Endodermal cell (in vitro differentiated cells): ENCODE data around the gene CEMIP2. TPM values are rescaled to one million over a fixed set of nuclear protein-coding genes. Genes with fewer than 3 reads are reported as not detected.

ENCODE experiments used
- DNase-seq: peaks from one replicate; pipeline ENCODE4 v3.0.0-alpha.2; 2017
- H3K27ac ChIP-seq: 2 replicates; pipeline ENCODE4 v1.5.1; 2013; ENCODE audit warnings: mild to moderate bottlenecking, low read depth, low read length, moderate library complexity
- H3K27me3 ChIP-seq: 2 replicates; pipeline ENCODE4 v1.6.1; 2013; ENCODE audit warnings: mild to moderate bottlenecking, low read length, moderate library complexity; ENCODE audit not compliant: insufficient read depth, control insufficient read depth, poor library complexity, severe bottlenecking
- H3K36me3 ChIP-seq: 2 replicates; pipeline ENCODE4 v1.7.0; 2013; ENCODE audit warnings: mild to moderate bottlenecking, low read length, moderate library complexity; ENCODE audit not compliant: control insufficient read depth, insufficient read depth
- H3K4me1 ChIP-seq: one replicate; pipeline ENCODE4 v1.7.0; 2013; ENCODE audit warnings: low read length; ENCODE audit not compliant: control insufficient read depth, insufficient read depth
- H3K4me3 ChIP-seq: 2 replicates; pipeline ENCODE4 v1.5.1; 2013; ENCODE audit warnings: mild to moderate bottlenecking, low read length, moderate library complexity
- H3K9ac ChIP-seq: 2 replicates; pipeline ENCODE4 v1.6.1; 2013; ENCODE audit warnings: mild to moderate bottlenecking, low read length, moderate library complexity; ENCODE audit not compliant: poor library complexity, severe bottlenecking; ENCODE audit errors: extremely low read depth
- H3K9me3 ChIP-seq: 2 replicates; pipeline ENCODE4 v1.6.1; 2013; ENCODE audit warnings: mild to moderate bottlenecking, low read length, moderate library complexity; ENCODE audit not compliant: control insufficient read depth
- H3K27ac Mint-ChIP-seq: 2 replicates; pipeline ENCODE4 v1.8.0; 2020; ENCODE audit warnings: mixed read lengths
- H3K27me3 Mint-ChIP-seq: 2 replicates; pipeline ENCODE4 v1.8.0; 2021; ENCODE audit warnings: mild to moderate bottlenecking, mixed read lengths; ENCODE audit not compliant: insufficient read depth
- H3K36me3 Mint-ChIP-seq: 2 replicates; pipeline ENCODE4 v1.8.0; 2020; ENCODE audit warnings: low read depth, mixed read lengths
- H3K4me1 Mint-ChIP-seq: 2 replicates; pipeline ENCODE4 v1.8.0; 2020; ENCODE audit warnings: mixed read lengths
- H3K4me3 Mint-ChIP-seq: 2 replicates; pipeline ENCODE4 v1.8.0; 2020; ENCODE audit warnings: mild to moderate bottlenecking, moderate library complexity, mixed read lengths
- H3K9me3 Mint-ChIP-seq: 2 replicates; pipeline ENCODE4 v1.8.0; 2020; ENCODE audit warnings: mild to moderate bottlenecking, mixed read lengths
- CTCF ChIP-seq: fragments of 200-600 bp; sonication (generic); conservative IDR thresholded peaks from 2 replicates; pipeline ENCODE4 v1.5.0; 2021; ENCODE audit warnings: antibody characterized with exemption, mild to moderate bottlenecking
- WGBS, 2 experiments: methylation state at CpG; one replicate each; pipeline versions ENCODE4 v1.1.5 to v1.1.7; 2013; ENCODE audit warnings: missing lambda C conversion rate in 2 of 2, mixed read lengths in 1 of 2; ENCODE audit not compliant: insufficient coverage in 1 of 2, insufficient read length in 1 of 2; 5-methylcytosine and 5-hydroxymethylcytosine counted together
- total RNA-seq, 2 donors: library from RNA; stranded (reverse); fragmentation: NEBNext Ultra II Directional in 1 of 2; extraction: Animal tissue kit (Norgen Biotek cat#: 25700) in 1 of 2; gene quantifications; 2 replicates in 1 of 2; 3 replicates in 1 of 2; pipeline ENCODE4 v1.2.1, GENCODE V29; 2021

Gene CEMIP2
- total RNA-seq, 2 donors from 2014 or later, result 57.9 to 70.1 TPM

- Mint-ChIP-seq H3K4me1 (peaks cover 8% of the 10 kb centered on the region), H3K9me3 (no peaks in the 10 kb centered on the region), H3K4me3 (no peak overlapping the region), H3K27me3 (no peaks in the 10 kb centered on the region), H3K36me3 (no peaks in the 10 kb centered on the region), H3K27ac (no peak overlapping the region)
- Histone ChIP-seq H3K4me3 (no peak overlapping the region), H3K27ac (no peak overlapping the region), H3K9me3 (no peaks in the 10 kb centered on the region), H3K36me3 (no peaks in the 10 kb centered on the region), H3K4me1 (no peaks in the 10 kb centered on the region), H3K9ac (no peak overlapping the region), H3K27me3 (no peaks in the 10 kb centered on the region)
- DNase-seq, result no peak
- 95 to 100% methylated on average over 1 to 3 of the region's 3 CpGs for WGBS, 2 experiments
- no peak for TF ChIP-seq CTCF
Measured at GRCh38 chr9:71814226-71814625, 45.9 kb upstream of the CEMIP2 start.

- H3K9me3 Mint-ChIP-seq, result no peaks in the 10 kb centered on the region
- peaks cover 6% of the 10 kb centered on the region for H3K4me1 Mint-ChIP-seq
- H3K27me3 Mint-ChIP-seq, result no peaks in the 10 kb centered on the region
- H3K4me1 ChIP-seq, result no peaks in the 10 kb centered on the region
- no peak overlapping the region for H3K4me3 Mint-ChIP-seq
- no peak overlapping the region for H3K27ac Mint-ChIP-seq
- no peak for DNase-seq
- H3K27ac ChIP-seq, result no peak overlapping the region
- H3K9ac ChIP-seq, result no peak overlapping the region
- H3K9me3 ChIP-seq, result no peaks in the 10 kb centered on the region
- 93% methylated on average over 2 to 4 of the region's 4 CpGs for WGBS, 2 experiments
- no peak overlapping the region for H3K4me3 ChIP-seq
- TF ChIP-seq CTCF, result no peak
- no peaks in the 10 kb centered on the region for H3K36me3 Mint-ChIP-seq
- H3K27me3 ChIP-seq, result no peaks in the 10 kb centered on the region
- no peaks in the 10 kb centered on the region for H3K36me3 ChIP-seq
Measured at GRCh38 chr9:71812385-71812784, 44.1 kb upstream of the CEMIP2 start.

DNA sequence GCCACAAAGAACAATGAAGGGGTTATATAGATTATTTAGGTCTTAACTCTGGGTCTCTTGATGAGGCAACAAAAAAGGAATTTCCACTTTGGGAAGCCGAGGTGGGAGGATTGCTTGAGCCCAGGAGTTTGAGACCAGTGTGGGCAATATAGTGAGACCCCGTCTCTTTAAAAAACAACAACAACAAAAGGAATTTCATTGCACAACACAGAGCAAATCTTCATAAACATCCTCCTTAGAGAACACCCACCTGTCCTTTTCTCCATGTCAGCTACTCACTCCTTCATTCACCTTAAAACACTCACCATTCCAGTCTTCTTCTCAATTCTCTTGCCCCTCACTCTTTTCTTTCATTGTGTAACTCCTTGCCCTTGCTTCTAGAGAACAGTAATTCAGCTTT lies 39.8 kb upstream of the CEMIP2 start:
- Mint-ChIP-seq H3K4me1 (peaks cover 3% of the 10 kb centered on the region), H3K27ac (no peak overlapping the region), H3K36me3 (no peaks in the 10 kb centered on the region), H3K9me3 (no peaks in the 10 kb centered on the region), H3K27me3 (no peaks in the 10 kb centered on the region), H3K4me3 (no peak overlapping the region)
- Histone ChIP-seq H3K27me3 (no peaks in the 10 kb centered on the region), H3K27ac (no peak overlapping the region), H3K36me3 (no peaks in the 10 kb centered on the region), H3K4me1 (no peaks in the 10 kb centered on the region), H3K4me3 (no peak overlapping the region), H3K9me3 (no peaks in the 10 kb centered on the region), H3K9ac (no peak overlapping the region)
- no peak for DNase-seq
- WGBS, 2 experiments, result 94% methylated on average over 2 of the region's 2 CpGs
- no peak for TF ChIP-seq CTCF
